Progenitor cell of endocrine pancreas (in vitro differentiated cells): ENCODE results near the gene UBE2J1. TPM values are rescaled to one million over a fixed set of nuclear protein-coding genes. Genes with fewer than 3 reads are reported as not detected.
A peak's percentile ranks its signal among the peaks of the same experiment; 100 is the strongest.

Experiments used
- DNase-seq: peaks from one replicate; pipeline ENCODE4 v3.0.0; 2021; ENCODE audit warnings: low spot score; ENCODE audit not compliant: unreplicated experiment
- H3K27ac Mint-ChIP-seq: 2 replicates; pipeline ENCODE4 v1.8.0; 2021; ENCODE audit warnings: mild to moderate bottlenecking, moderate library complexity, mixed read lengths
- H3K27me3 Mint-ChIP-seq: 2 replicates; pipeline ENCODE4 v1.8.0; 2021; ENCODE audit warnings: mixed read lengths
- H3K36me3 Mint-ChIP-seq: 2 replicates; pipeline ENCODE4 v1.8.0; 2022; ENCODE audit warnings: mixed read lengths; ENCODE audit not compliant: insufficient read depth
- H3K4me1 Mint-ChIP-seq: 2 replicates; pipeline ENCODE4 v1.8.0; 2021; ENCODE audit warnings: low read depth, mixed read lengths
- H3K4me3 Mint-ChIP-seq: 2 replicates; pipeline ENCODE4 v1.8.0; 2021; ENCODE audit warnings: low read depth, mild to moderate bottlenecking, moderate library complexity, mixed read lengths
- H3K9me3 Mint-ChIP-seq: 2 replicates; pipeline ENCODE4 v1.8.0; 2021; ENCODE audit warnings: low read depth, mixed read lengths
- CTCF ChIP-seq: fragments of 200-600 bp; sonication (generic); IDR thresholded peaks from one replicate; pipeline ENCODE4 v1.5.0; 2021; ENCODE audit warnings: antibody characterized with exemption, mild to moderate bottlenecking; ENCODE audit not compliant: unreplicated experiment
- total RNA-seq: library from RNA; stranded (reverse); gene quantifications from 2 replicates; pipeline ENCODE4 v1.2.1, GENCODE V29; 2021

UBE2J1 gene
- total RNA-seq, 1 donor from 2014 or later, result 36.2 TPM

- no peaks in the 10 kb centered on the region for H3K4me1 Mint-ChIP-seq
- DNase-seq, result no peak
- H3K27ac Mint-ChIP-seq, result no peak overlapping the region
- no peak for TF ChIP-seq CTCF
- H3K36me3 Mint-ChIP-seq, result no peaks in the 10 kb centered on the region
- no peaks in the 10 kb centered on the region for H3K9me3 Mint-ChIP-seq
- no peak overlapping the region for H3K4me3 Mint-ChIP-seq
- peaks cover 6% of the 10 kb centered on the region for H3K27me3 Mint-ChIP-seq
Measured at GRCh38 chr6:89282749-89283148, 69.8 kb downstream of the UBE2J1 start.

GRCh38 chr6:89281779-89282246 lies 70.7 kb downstream of the UBE2J1 start:
- peak; percentile 52 for TF ChIP-seq CTCF
- Mint-ChIP-seq H3K27ac (peak overlapping the region; percentile 24), H3K27me3 (peaks cover 6% of the 10 kb centered on the region), H3K4me3 (no peak overlapping the region), H3K4me1 (no peaks in the 10 kb centered on the region), H3K36me3 (no peaks in the 10 kb centered on the region), H3K9me3 (no peaks in the 10 kb centered on the region)
- DNase-seq, result no peak

GRCh38 chr6:89278956-89279355 lies 73.6 kb downstream of the UBE2J1 start:
- no peak for TF ChIP-seq CTCF
- Mint-ChIP-seq H3K36me3 (no peaks in the 10 kb centered on the region), H3K27me3 (peaks cover 6% of the 10 kb centered on the region), H3K27ac (no peak overlapping the region), H3K4me1 (peaks cover 2% of the 10 kb centered on the region), H3K9me3 (no peaks in the 10 kb centered on the region), H3K4me3 (no peak overlapping the region)
- DNase-seq, result no peak

Other genes starting within 250 kb of the UBE2J1 start
- gene SRSF12, start 234.7 kb downstream of the UBE2J1 start, total RNA-seq, result 20.0 and 22.2 TPM in 2 replicates
- 20.0 and 20.8 TPM in 2 replicates for gene PM20D2, start 206.7 kb downstream of the UBE2J1 start, total RNA-seq
- gene GABRR1, start 135.4 kb downstream of the UBE2J1 start, total RNA-seq, result not detected in 2 replicates
- 0.47 and 0.53 TPM in 2 replicates for gene GABRR2, start 37.4 kb downstream of the UBE2J1 start, total RNA-seq
- gene RRAGD, start 59.6 kb upstream of the UBE2J1 start, total RNA-seq, result 8.0 and 11.4 TPM in 2 replicates
- gene ANKRD6, start 80.4 kb upstream of the UBE2J1 start, total RNA-seq, result 29.7 and 32.4 TPM in 2 replicates